Epithelial cell of esophagus (primary cell): ENCODE results near the gene ING4.

Source experiments
- DNase-seq: peaks from one replicate; pipeline ENCODE4 v3.0.0; 2010; ENCODE audit warnings: low read depth
- H3K4me3 ChIP-seq: 2 replicates; pipeline ENCODE4 v1.5.1; 2011; ENCODE audit warnings: mild to moderate bottlenecking, low read length, control low read depth
- CTCF ChIP-seq: IDR thresholded peaks from 2 replicates; pipeline ENCODE4 v1.5.1; 2011; ENCODE audit warnings: low read depth, mild to moderate bottlenecking, low read length, control low read depth, inconsistent platforms; ENCODE audit not compliant: insufficient read depth; ENCODE audit errors: missing control alignments

Gene ING4

GRCh38 chr12:6605421-6606330, 57.2 kb downstream of the ING4 start:
- peak overlapping the region; percentile 73 for H3K4me3 ChIP-seq
- TF ChIP-seq CTCF, result no peak
- peak; percentile 37 for DNase-seq

GRCh38 chr12:6604259-6605029, 58.5 kb downstream of the ING4 start:
- DNase-seq, result no peak
- peak overlapping the region; percentile 73 for H3K4me3 ChIP-seq
- TF ChIP-seq CTCF, result no peak

- TF ChIP-seq CTCF, result no peak
- peak; percentile 16 for DNase-seq
- H3K4me3 ChIP-seq, result no peak overlapping the region
These were observed 59.8 kb downstream of the ING4 start for GRCh38 chr12:6603095-6603567.

GRCh38 chr12:6602526-6602925, 60.4 kb downstream of the ING4 start:
- H3K4me3 ChIP-seq, result no peak overlapping the region
- no peak for DNase-seq
- no peak for TF ChIP-seq CTCF
